Gastroesophageal sphincter (tissue), 3 donors: ENCODE data around the gene MACF1.

Source experiments
- EP300 ChIP-seq: sonication (generic); formaldehyde crosslinking; IDR thresholded peaks from one replicate; pipeline ENCODE4 v1.6.1; 2017; ENCODE audit warnings: antibody characterized with exemption, mild to moderate bottlenecking
- POLR2A ChIP-seq, 2 donors: fragments of 450-650 bp; IDR thresholded peaks; one replicate each; pipeline ENCODE4 v1.6.1; 2017; ENCODE audit warnings: antibody characterized with exemption in 2 of 2, mild to moderate bottlenecking in 2 of 2, moderate library complexity in 1 of 2
- POLR2AphosphoS5 ChIP-seq: sonication (generic); formaldehyde crosslinking; IDR thresholded peaks from one replicate; pipeline ENCODE4 v1.6.1; 2017; ENCODE audit warnings: antibody characterized with exemption
- TF ChIP-seq, protein P1 (sequence below), 4 experiments: fragments of 200-600 bp in 2 of 4; fragments of 450-650 bp in 2 of 4; sonication (generic) in 1 of 4; IDR thresholded peaks; one replicate each; pipeline ENCODE4 v1.5.1; 2017 to 2019; ENCODE audit warnings: antibody characterized with exemption in 4 of 4, mild to moderate bottlenecking in 2 of 4, moderate library complexity in 2 of 4

DNA sequence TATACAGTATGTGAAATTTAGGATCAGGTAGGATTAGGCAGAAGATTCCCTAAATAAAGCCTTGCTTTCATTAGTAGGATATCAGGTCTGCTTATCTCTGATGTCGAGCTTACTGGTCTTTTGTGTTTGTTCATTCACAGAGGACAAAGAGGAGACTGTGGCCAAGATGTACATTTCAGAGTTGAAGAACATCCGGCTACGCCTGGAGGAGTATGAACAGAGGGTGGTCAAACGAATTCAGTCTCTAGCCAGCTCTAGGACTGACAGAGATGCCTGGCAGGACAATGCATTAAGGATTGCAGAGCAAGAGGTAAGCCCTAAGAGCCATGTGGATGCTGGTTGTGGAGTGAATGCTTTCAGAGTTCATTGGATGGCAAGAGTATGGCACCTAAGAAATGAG, 106.2 kb downstream of the MACF1 start:
- TF ChIP-seq, protein P1, sequence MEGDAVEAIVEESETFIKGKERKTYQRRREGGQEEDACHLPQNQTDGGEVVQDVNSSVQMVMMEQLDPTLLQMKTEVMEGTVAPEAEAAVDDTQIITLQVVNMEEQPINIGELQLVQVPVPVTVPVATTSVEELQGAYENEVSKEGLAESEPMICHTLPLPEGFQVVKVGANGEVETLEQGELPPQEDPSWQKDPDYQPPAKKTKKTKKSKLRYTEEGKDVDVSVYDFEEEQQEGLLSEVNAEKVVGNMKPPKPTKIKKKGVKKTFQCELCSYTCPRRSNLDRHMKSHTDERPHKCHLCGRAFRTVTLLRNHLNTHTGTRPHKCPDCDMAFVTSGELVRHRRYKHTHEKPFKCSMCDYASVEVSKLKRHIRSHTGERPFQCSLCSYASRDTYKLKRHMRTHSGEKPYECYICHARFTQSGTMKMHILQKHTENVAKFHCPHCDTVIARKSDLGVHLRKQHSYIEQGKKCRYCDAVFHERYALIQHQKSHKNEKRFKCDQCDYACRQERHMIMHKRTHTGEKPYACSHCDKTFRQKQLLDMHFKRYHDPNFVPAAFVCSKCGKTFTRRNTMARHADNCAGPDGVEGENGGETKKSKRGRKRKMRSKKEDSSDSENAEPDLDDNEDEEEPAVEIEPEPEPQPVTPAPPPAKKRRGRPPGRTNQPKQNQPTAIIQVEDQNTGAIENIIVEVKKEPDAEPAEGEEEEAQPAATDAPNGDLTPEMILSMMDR (IDR thresholded peaks at IDR 0.05), result no peak
- TF ChIP-seq POLR2AphosphoS5, result no peak
- TF ChIP-seq EP300, result no peak
- no peak for TF ChIP-seq POLR2A (IDR thresholded peaks at IDR 0.05)
